Germinal center (tissue), 1 donor: ENCODE results near the gene SOX11.

Experiments used
- DNase-seq: peaks from one replicate; pipeline ENCODE4 v3.0.0; 2012; ENCODE audit warnings: mixed read lengths, low spot score

Gene SOX11

GRCh38 chr2:5691221-5691984, 781 bp upstream of the SOX11 start:
- no peak for DNase-seq

- DNase-seq = no peak
These were observed 540 bp downstream of the SOX11 start for GRCh38 chr2:5692561-5693286.

GRCh38 chr2:5693287-5694201, 1.4 kb downstream of the SOX11 start:
- no peak for DNase-seq

- no peak for DNase-seq
These were observed 2.1 kb downstream of the SOX11 start for GRCh38 chr2:5694306-5694705.

GRCh38 chr2:5695654-5696403, 3.6 kb downstream of the SOX11 start:
- DNase-seq = no peak

GRCh38 chr2:5696404-5696944, 4.3 kb downstream of the SOX11 start:
- no peak for DNase-seq

GRCh38 chr2:5696945-5697521, 4.8 kb downstream of the SOX11 start:
- DNase-seq = no peak

- no peak for DNase-seq
These were observed 5.4 kb downstream of the SOX11 start for GRCh38 chr2:5697562-5697961.

- DNase-seq = no peak
These were observed 6.0 kb downstream of the SOX11 start for GRCh38 chr2:5698134-5698533.

GRCh38 chr2:5699963-5700362, 7.8 kb downstream of the SOX11 start:
- DNase-seq = no peak

- no peak for DNase-seq
These were observed 8.4 kb downstream of the SOX11 start for GRCh38 chr2:5700551-5700950.

- no peak for DNase-seq
These were observed 9.1 kb downstream of the SOX11 start for GRCh38 chr2:5701266-5701665.

GRCh38 chr2:5703166-5703565, 11.0 kb downstream of the SOX11 start:
- no peak for DNase-seq

- DNase-seq = no peak
These were observed 13.3 kb downstream of the SOX11 start for GRCh38 chr2:5705490-5705889.

- DNase-seq = no peak
These were observed 14.7 kb downstream of the SOX11 start for GRCh38 chr2:5706717-5707455.

GRCh38 chr2:5710615-5711014, 18.4 kb downstream of the SOX11 start:
- DNase-seq = no peak

GRCh38 chr2:5713101-5713500, 20.9 kb downstream of the SOX11 start:
- no peak for DNase-seq

GRCh38 chr2:5719629-5720334, 27.6 kb downstream of the SOX11 start:
- DNase-seq = no peak

- DNase-seq = no peak
These were observed 28.2 kb downstream of the SOX11 start for GRCh38 chr2:5720426-5720825.

- no peak for DNase-seq
These were observed 30.1 kb downstream of the SOX11 start for GRCh38 chr2:5722236-5722635.
